Lung (tissue), 12 donors: ENCODE measurements around the gene SUCO. TPM values are rescaled to one million over a fixed set of nuclear protein-coding genes. Genes with fewer than 3 reads are reported as not detected.
A peak's percentile ranks its signal among the peaks of the same experiment; 100 is the strongest.

Experiments
- ATAC-seq: fragments of 200-7000 bp; cut with Tn5 transposase; one replicate; pipeline ENCODE4 v1.9.1; 2020; ENCODE audit warnings: moderate number of reproducible peaks; ENCODE audit not compliant: insufficient read depth, low FRiP score
- DNase-seq, 3 donors: peaks; one replicate each; pipeline ENCODE4 v3.0.0-alpha.2; 2013 to 2017
- H3K27ac ChIP-seq, 2 donors: one replicate each; pipeline ENCODE4 v1.5.1; 2013; ENCODE audit warnings: mild to moderate bottlenecking in 2 of 2, moderate library complexity in 2 of 2, control low read depth in 1 of 2, inconsistent platforms in 1 of 2, low read depth in 1 of 2, low read length in 1 of 2
- H3K27me3 ChIP-seq, 3 donors: one replicate each; pipeline ENCODE4 v1.5.1; 2013; ENCODE audit warnings: low read length in 2 of 3; ENCODE audit not compliant: control insufficient read depth in 3 of 3, insufficient read depth in 3 of 3
- H3K36me3 ChIP-seq, 4 donors: one replicate each; pipeline ENCODE4 v1.5.1; 2013; ENCODE audit warnings: low read length in 4 of 4, mild to moderate bottlenecking in 1 of 4, moderate library complexity in 1 of 4; ENCODE audit not compliant: control insufficient read depth in 4 of 4, insufficient read depth in 4 of 4
- H3K4me1 ChIP-seq, 5 donors: one replicate each; pipeline ENCODE4 v1.5.1; 2013; ENCODE audit warnings: low read length in 5 of 5, mild to moderate bottlenecking in 2 of 5, moderate library complexity in 1 of 5; ENCODE audit not compliant: control insufficient read depth in 5 of 5, insufficient read depth in 5 of 5
- H3K4me3 ChIP-seq: one replicate; pipeline ENCODE4 v1.5.1; 2013; ENCODE audit warnings: mild to moderate bottlenecking, control low read depth, moderate library complexity
- H3K9ac ChIP-seq, 2 donors: one replicate each; pipeline ENCODE4 v1.5.1; 2013; ENCODE audit warnings: low read length in 2 of 2, control low read depth in 1 of 2; ENCODE audit not compliant: insufficient read depth in 1 of 2
- H3K9me3 ChIP-seq, 4 donors: one replicate each; pipeline ENCODE4 v1.5.1; 2013; ENCODE audit warnings: low read length in 3 of 4, mild to moderate bottlenecking in 1 of 4, moderate library complexity in 1 of 4; ENCODE audit not compliant: control insufficient read depth in 4 of 4, insufficient read depth in 3 of 4
- WGBS, 2 donors: extraction: QIAGEN DNeasy Blood & Tissue Kit; methylation state at CpG; one replicate each; pipeline ENCODE4 v1.1.7; 2013; 5-methylcytosine and 5-hydroxymethylcytosine counted together
- polyA plus RNA-seq, 2 donors: library from polyadenylated mRNA; stranded (reverse); fragments of 200-250 nt; gene quantifications; one replicate each; pipeline ENCODE4 v1.2.1, GENCODE V29; 2013
- total RNA-seq, 2 donors: library from RNA; depleted of rRNA in 1 of 2; stranded (reverse); fragments of >200 nt in 1 of 2; gene quantifications; one replicate each; pipeline ENCODE4 v1.2.1, GENCODE V29; 2014 to 2021
- TF ChIP-seq, protein P1 (sequence below): IDR thresholded peaks from 2 replicates; pipeline ENCODE4 v1.5.1; 2012; ENCODE audit warnings: mild to moderate bottlenecking; ENCODE audit errors: control extremely low read depth, extremely low read depth
- donor health status: control.
- donor health status: control.
- donor health status: Bipolar disorder and iron deficiency.
- donor health status: healthy.
- donor health status: DM: yes; HTN: yes; CAD: no.

SUCO gene
- total and polyA plus RNA-seq, 4 donors, result 10.2 to 86.8 (median 22.0) TPM

DNA sequence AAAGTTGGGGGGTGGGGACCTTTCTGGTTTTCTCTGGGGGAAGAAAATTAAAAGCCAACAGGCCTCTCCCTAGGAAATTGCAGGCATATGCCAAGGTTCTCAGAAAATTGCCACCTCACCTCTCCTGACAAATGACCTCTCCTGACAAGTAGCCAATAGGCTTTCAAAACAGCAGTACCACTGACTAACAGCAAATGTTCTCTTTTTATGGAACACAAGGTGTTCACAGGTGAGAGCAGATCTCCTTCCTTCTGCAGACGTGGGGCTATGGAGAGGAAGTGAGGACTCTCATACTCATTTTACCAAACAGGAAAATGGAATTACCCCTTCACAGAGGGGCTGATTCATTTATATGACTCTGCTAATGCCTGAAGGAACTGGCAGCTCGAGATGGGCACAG is 32.7 kb upstream of the SUCO start:
- Histone ChIP-seq H3K4me1 (peaks cover 0 to 12% (median 0%) of the 10 kb centered on the region in 5 donors), H3K9ac (no peak overlapping the region), H3K27ac (no peak overlapping the region), H3K9me3 (no peaks in the 10 kb centered on the region), H3K36me3 (no peaks in the 10 kb centered on the region), H3K27me3 (no peaks in the 10 kb centered on the region), H3K4me3 (no peak overlapping the region)
- peak; percentile 32 for ATAC-seq
- TF ChIP-seq, protein P1, sequence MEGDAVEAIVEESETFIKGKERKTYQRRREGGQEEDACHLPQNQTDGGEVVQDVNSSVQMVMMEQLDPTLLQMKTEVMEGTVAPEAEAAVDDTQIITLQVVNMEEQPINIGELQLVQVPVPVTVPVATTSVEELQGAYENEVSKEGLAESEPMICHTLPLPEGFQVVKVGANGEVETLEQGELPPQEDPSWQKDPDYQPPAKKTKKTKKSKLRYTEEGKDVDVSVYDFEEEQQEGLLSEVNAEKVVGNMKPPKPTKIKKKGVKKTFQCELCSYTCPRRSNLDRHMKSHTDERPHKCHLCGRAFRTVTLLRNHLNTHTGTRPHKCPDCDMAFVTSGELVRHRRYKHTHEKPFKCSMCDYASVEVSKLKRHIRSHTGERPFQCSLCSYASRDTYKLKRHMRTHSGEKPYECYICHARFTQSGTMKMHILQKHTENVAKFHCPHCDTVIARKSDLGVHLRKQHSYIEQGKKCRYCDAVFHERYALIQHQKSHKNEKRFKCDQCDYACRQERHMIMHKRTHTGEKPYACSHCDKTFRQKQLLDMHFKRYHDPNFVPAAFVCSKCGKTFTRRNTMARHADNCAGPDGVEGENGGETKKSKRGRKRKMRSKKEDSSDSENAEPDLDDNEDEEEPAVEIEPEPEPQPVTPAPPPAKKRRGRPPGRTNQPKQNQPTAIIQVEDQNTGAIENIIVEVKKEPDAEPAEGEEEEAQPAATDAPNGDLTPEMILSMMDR, result no peak
- WGBS, 2 donors, result 56 to 63% methylated on average over 2 of the region's 2 CpGs
- DNase-seq, result no peak

GRCh38 chr1:172507741-172508140 is 25.2 kb upstream of the SUCO start:
- DNase-seq, result peak in 1 of 3 donors; percentile 20
- TF ChIP-seq, protein P1, result no peak

DNA sequence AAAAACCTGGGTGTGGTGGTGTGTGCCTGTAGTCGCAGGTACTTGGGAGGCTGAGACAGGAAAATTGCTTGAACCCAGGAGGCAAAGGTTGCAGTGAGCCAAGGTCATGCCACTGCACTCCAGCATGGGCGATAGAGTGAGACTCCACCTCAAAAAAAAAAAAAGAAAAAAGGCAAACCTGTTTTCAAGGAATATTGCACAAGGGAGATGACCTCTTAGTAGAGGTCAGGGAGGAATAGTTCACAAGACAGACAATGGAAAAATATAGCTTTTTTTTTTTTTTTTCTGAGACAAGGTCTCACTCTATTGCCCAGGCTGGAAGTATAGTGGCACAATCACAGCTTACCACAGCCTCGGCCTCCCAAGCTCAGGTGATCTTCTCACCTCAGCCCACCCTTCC is 22.5 kb upstream of the SUCO start:
- TF ChIP-seq, protein P1, result no peak
- DNase-seq (no peak), ATAC-seq (no peak)
- 91 to 100% methylated on average over 3 of the region's 3 CpGs for WGBS, 2 donors
- Histone ChIP-seq H3K36me3 (no peaks in the 10 kb centered on the region), H3K27ac (no peak overlapping the region), H3K27me3 (no peaks in the 10 kb centered on the region), H3K9me3 (no peaks in the 10 kb centered on the region), H3K4me1 (peaks cover 0 to 1% (median 0%) of the 10 kb centered on the region in 5 donors), H3K9ac (no peak overlapping the region), H3K4me3 (no peak overlapping the region)

More at GRCh38 chr1:172507741-172508140, 25.2 kb upstream of the SUCO start:
- H3K9ac ChIP-seq, result no peak overlapping the region
- H3K9me3 ChIP-seq, result no peaks in the 10 kb centered on the region
- H3K4me1 ChIP-seq, result peaks cover 0 to 1% (median 0%) of the 10 kb centered on the region in 5 donors
- no peak overlapping the region for H3K27ac ChIP-seq
- ATAC-seq, result no peak
- H3K27me3 ChIP-seq, result no peaks in the 10 kb centered on the region
- no peaks in the 10 kb centered on the region for H3K36me3 ChIP-seq
- no peak overlapping the region for H3K4me3 ChIP-seq

- TF ChIP-seq, protein P1, result no peak
- H3K36me3 ChIP-seq, result no peaks in the 10 kb centered on the region
- no peaks in the 10 kb centered on the region for H3K9me3 ChIP-seq
- no peaks in the 10 kb centered on the region for H3K27me3 ChIP-seq
- no peak overlapping the region for H3K27ac ChIP-seq
- H3K9ac ChIP-seq, result no peak overlapping the region
- no peak overlapping the region for H3K4me3 ChIP-seq
- H3K4me1 ChIP-seq, result peaks cover 0 to 1% (median 0%) of the 10 kb centered on the region in 5 donors
- ATAC-seq, result no peak
- DNase-seq, result no peak
Measured at GRCh38 chr1:172512591-172512990, 20.4 kb upstream of the SUCO start.
